Measurements from ENCODE around the gene CPNE5.

CPNE5 gene

DNA sequence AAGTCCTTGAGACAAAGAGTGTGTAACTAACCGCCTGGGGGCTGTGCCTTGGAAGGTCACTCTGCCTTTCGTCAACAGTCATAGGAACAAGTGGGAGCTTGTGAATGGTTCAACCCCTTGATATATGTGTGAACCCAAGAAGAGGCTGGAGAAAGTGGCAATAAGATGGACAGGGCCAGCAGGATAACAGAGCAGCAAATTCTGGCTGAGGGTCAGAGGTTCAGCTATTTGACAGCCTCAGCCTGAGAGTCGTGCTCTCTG, 54.9 kb downstream of the CPNE5 start:
- no peak overlapping the region for H3K4me3 ChIP-seq
- H3K27ac ChIP-seq, result no peak overlapping the region
- TF ChIP-seq, protein P1, sequence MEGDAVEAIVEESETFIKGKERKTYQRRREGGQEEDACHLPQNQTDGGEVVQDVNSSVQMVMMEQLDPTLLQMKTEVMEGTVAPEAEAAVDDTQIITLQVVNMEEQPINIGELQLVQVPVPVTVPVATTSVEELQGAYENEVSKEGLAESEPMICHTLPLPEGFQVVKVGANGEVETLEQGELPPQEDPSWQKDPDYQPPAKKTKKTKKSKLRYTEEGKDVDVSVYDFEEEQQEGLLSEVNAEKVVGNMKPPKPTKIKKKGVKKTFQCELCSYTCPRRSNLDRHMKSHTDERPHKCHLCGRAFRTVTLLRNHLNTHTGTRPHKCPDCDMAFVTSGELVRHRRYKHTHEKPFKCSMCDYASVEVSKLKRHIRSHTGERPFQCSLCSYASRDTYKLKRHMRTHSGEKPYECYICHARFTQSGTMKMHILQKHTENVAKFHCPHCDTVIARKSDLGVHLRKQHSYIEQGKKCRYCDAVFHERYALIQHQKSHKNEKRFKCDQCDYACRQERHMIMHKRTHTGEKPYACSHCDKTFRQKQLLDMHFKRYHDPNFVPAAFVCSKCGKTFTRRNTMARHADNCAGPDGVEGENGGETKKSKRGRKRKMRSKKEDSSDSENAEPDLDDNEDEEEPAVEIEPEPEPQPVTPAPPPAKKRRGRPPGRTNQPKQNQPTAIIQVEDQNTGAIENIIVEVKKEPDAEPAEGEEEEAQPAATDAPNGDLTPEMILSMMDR (IDR thresholded peaks at IDR 0.05), result no peak
- no peak for DNase-seq (ENCODE audit: low spot score)

DNA sequence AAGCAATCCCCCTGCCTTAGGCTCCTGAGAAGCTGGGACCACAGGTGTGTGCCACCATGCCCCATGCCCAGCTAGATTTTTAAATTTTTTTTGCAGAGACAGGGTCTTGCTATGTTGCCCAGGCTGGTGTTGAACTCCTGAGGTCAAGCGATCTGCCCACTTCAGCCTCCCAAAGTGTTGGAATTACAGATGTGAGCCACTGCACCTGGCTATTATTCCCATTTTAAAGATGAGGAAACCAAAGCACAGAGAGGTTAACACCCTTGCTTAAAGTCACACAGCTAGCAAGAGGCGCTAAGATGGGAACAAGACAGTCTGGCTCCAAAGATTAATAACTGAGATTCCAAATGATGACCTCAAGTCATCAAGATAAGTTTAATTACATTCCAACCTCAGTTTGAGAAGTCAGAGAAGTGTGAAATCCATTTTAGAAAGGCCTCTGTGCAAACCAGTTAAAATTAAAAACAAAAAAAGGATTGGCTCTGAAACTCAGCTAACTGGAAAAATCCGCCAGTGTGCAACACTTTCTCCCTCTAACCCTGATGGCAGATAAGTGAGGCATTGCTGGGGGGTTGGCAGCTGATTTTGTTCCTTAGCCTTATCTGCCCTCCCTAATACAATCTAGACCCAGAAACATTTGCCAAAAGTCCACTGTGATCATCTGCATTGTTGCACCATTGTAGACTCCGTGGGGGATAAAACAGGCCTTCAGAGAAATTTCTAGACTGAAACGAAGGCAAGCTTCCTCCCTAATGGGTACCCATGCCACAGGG, 55.5 kb downstream of the CPNE5 start:
- DNase-seq (ENCODE audit: low spot score), result no peak

DNA sequence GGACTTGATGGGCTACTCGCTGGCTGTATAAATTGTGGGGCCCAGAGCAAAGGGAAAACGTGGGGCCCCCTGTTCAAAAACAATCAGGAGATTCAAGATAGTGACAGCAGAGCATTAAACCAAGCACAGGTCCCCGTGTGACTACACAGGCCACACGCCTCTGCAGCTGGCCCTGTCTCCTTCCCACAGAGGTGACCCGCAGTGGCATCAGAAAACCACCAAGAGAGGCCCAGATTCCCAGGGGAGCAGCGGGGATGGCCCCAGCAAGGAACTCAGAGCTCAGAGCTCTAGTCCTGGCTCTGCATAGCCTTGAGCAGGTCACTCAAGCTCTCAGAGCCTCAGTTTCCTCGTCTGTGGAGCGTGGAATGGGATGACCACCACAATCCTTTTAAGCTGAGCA, 57.6 kb downstream of the CPNE5 start:
- DNase-seq (ENCODE audit: low spot score), result no peak

More for the DNA sequence above, 55.5 kb downstream of the CPNE5 start:
- Histone ChIP-seq H3K27ac (no peak overlapping the region), H3K4me3 (no peak overlapping the region)
- TF ChIP-seq, protein P1 (IDR thresholded peaks at IDR 0.05), result no peak

DNA sequence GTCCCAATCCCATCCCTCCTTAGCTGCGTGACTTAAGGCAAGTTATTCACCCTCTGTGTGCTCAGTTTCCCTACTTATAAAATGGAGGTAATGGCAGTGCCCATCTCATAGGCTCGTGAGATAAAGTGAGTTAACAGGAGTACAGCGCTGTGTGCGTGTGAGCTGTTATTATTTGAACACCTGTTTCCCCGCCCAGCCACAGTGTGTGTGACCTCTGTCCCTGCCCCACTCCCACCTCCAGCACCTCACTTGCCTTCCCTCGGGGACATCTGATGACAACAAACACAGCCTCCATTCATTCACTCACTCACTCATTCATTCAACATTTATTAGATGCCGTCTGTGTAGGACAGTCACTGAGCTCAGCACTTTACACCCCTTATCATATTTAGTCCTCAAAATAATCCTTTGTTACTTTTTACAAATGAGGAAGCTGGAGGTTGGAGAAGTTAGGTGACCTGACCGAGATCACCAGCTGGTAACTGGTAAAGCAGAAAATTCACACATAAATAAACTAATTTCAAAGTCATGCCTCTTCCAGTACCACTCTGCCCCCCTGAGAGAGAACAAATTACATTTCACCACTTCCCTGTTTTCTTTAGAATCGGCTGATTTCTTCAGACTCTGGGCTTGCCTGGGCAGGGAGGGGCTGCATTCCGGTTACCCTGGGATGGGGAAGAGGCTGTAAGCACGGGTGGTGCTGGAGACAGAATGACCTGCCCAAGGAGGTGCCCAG, 58.6 kb downstream of the CPNE5 start:
- H3K4me3 ChIP-seq, result no peak overlapping the region
- DNase-seq (ENCODE audit: low spot score), result no peak
- TF ChIP-seq, protein P1 (IDR thresholded peaks at IDR 0.05), result no peak
- no peak overlapping the region for H3K27ac ChIP-seq

More for the DNA sequence above, 57.6 kb downstream of the CPNE5 start:
- Histone ChIP-seq H3K4me3 (no peak overlapping the region), H3K27ac (no peak overlapping the region)
- TF ChIP-seq, protein P1 (IDR thresholded peaks at IDR 0.05), result no peak

DNA sequence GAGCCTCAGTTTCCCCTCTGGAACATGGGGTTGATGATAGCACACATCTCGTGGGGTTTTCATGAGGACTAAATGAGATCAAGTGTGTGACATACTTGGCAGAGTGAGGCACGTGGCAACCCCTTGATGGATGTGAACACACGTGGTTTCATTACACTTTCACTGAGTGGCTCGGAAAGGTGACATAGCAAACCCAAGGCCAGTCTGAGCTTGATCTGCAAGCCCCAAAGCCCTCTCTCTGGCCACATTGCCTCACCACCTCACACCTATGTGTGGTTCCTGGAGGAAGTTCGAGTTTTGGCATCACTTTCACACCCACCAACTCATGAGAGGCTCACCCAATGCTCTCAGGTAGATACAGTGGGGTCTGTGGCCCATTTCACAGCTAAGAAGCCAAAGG, 60.0 kb downstream of the CPNE5 start:
- no peak for DNase-seq (ENCODE audit: low spot score)
- TF ChIP-seq, protein P1 (IDR thresholded peaks at IDR 0.05), result no peak
- Histone ChIP-seq H3K4me3 (no peak overlapping the region), H3K27ac (no peak overlapping the region)

DNA sequence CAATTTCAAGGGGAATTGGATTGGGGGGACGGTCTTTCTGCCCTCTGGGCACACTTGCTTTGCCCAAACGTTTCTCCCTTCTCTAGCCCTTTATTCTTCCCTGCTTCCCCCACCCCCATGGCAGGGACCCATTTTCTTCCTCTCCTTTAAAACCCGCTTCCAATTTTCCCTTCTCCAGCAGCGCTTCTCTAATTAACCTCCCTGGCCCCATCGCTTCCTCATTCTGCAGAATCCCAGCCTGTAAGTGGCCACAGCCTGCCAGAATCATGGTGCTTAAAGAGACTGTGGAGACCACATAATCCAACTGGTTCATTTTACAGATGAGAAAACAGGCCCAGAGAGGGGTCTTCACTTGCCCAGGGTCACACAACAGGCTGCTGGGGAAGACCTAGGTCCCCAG, 61.4 kb downstream of the CPNE5 start:
- no peak overlapping the region for H3K27ac ChIP-seq
- no peak for DNase-seq (ENCODE audit: low spot score)
- TF ChIP-seq, protein P1 (IDR thresholded peaks at IDR 0.05), result no peak
- H3K4me3 ChIP-seq, result no peak overlapping the region

DNA sequence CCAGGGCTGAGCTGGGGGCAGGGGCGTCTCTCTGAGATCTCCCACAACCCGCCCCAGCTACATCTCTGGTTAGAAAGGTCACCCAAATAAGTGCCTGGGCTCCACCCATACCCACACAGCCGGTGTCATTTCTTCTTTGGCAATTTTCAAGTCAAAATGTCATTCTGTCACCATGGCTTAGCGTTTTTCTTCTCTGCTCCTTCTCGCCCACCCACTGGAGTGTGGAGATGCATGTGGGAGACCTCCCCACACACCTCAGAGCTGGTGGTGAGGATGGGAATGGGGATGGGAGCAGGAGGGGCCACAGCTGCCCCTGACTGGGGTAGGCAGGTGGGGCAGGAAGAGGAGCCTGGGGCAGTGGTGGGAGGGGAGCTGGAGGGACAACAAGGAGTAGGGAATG, 63.1 kb downstream of the CPNE5 start:
- H3K4me3 ChIP-seq, result no peak overlapping the region
- TF ChIP-seq, protein P1 (IDR thresholded peaks at IDR 0.05), result no peak
- no peak for DNase-seq (ENCODE audit: low spot score)
- H3K27ac ChIP-seq, result no peak overlapping the region
